ENCODE results near the gene WWOX.

Gene WWOX

DNA sequence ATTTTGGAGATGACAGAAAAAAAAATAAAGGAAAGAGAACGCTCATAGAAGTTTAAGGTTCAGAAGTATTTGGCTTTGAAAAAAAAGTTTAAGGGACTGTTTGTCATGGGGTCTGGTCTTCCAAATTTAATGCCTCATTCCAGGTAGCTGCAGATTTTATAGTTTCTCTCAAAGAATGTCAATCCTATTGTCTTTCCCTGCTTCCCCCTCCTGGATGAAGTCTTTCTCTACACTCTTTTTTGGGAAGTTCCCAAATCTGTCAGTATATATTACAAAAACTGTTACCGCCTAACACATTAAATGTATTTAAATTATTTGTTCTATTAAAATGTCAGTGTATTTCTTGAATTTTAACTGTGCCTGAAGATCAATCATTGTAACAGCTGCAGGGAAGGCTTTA, 1043.6 kb downstream of the WWOX start:
- no peak overlapping the region for H3K4me3 ChIP-seq (ENCODE audit: low read length)
- H3K4me1 ChIP-seq (ENCODE audit: control insufficient read depth, insufficient read depth, low read length): no peaks in the 10 kb centered on the region
- H3K36me3 ChIP-seq (ENCODE audit: control insufficient read depth, insufficient read depth, low read length): no peaks in the 10 kb centered on the region
- H3K9me3 ChIP-seq (ENCODE audit: control insufficient read depth, low read length): no peaks in the 10 kb centered on the region
- H3K27me3 ChIP-seq (ENCODE audit: control insufficient read depth, insufficient read depth, low read length): no peaks in the 10 kb centered on the region
- no peak overlapping the region for H3K9ac ChIP-seq (ENCODE audit: low read length)

DNA sequence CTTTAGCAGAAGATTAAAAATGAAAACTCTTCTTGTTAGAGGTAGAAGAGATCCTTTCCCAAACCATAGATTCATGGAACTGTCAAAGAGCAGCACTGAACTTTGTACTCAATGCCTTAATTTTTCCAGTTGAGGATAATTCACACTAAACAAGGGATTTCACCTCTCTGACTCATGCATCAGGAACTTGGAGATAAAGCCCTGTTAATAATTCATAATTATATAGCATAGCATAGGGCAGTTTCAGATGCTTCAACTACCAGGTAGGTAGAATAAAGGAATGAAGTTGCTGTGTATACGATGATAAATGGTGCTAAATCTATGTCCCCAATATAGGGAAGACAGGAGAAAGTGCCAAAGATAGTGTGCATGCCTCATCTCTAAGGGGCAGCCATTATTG, 1050.7 kb downstream of the WWOX start:
- H3K36me3 ChIP-seq (ENCODE audit: control insufficient read depth, insufficient read depth, low read length): no peaks in the 10 kb centered on the region
- H3K27me3 ChIP-seq (ENCODE audit: control insufficient read depth, insufficient read depth, low read length): no peaks in the 10 kb centered on the region
- no peaks in the 10 kb centered on the region for H3K9me3 ChIP-seq (ENCODE audit: control insufficient read depth, low read length)
- no peak overlapping the region for H3K4me3 ChIP-seq (ENCODE audit: low read length)
- H3K9ac ChIP-seq (ENCODE audit: low read length): no peak overlapping the region
- H3K4me1 ChIP-seq (ENCODE audit: control insufficient read depth, insufficient read depth, low read length): peaks cover 12% of the 10 kb centered on the region

DNA sequence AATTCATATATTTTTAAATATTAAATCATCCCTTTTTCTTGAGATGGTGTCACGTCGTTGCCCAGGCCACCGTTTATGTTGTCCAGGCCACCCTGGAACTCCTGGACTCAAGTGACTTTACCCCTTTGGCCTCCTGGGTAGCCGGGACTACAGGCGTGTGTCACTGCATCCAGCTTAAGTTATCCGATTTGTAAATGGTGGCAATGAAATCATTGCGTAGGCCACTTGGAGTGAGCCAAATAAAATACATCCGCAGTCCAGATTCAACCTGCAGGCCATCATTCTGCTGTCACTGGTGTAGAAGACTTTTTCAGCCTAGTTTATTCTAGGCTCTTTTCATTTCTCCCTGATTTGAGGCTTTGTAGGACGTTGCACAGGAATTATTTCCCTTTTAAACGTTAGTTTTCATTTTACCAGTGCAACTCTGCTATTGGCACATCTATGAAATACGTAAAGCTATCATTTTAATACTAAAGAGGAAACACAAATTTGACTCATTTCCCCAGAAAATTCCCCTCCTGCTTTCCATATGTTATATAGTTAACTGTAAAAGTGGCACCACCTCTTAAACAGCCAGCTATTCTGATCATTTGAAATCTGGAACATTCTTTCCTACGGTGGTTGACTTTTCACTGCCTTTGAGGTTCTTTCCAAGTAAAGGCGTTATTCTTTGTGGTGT, 1051.3 kb downstream of the WWOX start:
- no peaks in the 10 kb centered on the region for H3K36me3 ChIP-seq (ENCODE audit: control insufficient read depth, insufficient read depth, low read length)
- H3K27me3 ChIP-seq (ENCODE audit: control insufficient read depth, insufficient read depth, low read length): no peaks in the 10 kb centered on the region
- H3K4me3 ChIP-seq (ENCODE audit: low read length): no peak overlapping the region
- peaks cover 12% of the 10 kb centered on the region for H3K4me1 ChIP-seq (ENCODE audit: control insufficient read depth, insufficient read depth, low read length)
- no peaks in the 10 kb centered on the region for H3K9me3 ChIP-seq (ENCODE audit: control insufficient read depth, low read length)
- H3K9ac ChIP-seq (ENCODE audit: low read length): no peak overlapping the region

DNA sequence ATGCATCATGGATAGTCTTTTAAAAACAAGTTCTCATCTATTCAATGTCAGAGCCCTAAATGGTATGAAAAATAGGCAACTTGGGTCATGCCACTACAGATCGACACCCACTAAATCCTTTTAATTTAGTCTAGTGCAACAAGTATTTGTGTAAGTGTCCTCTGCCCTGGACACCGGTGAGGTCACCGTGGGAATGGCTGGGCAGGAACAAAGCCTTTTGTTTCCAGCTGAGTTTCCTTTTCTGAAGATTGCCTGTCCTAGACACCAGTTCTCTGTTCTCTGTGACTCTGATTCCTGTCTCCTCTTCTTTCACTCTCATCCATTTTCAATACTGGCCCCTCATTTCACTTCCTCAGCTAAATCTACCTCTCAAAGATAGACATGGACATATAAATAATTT, 1054.6 kb downstream of the WWOX start:
- Histone ChIP-seq H3K4me1 (ENCODE audit: control insufficient read depth, insufficient read depth, low read length) (peaks cover 12% of the 10 kb centered on the region), H3K9me3 (ENCODE audit: control insufficient read depth, low read length) (no peaks in the 10 kb centered on the region), H3K9ac (ENCODE audit: low read length) (no peak overlapping the region), H3K36me3 (ENCODE audit: control insufficient read depth, insufficient read depth, low read length) (no peaks in the 10 kb centered on the region), H3K4me3 (ENCODE audit: low read length) (no peak overlapping the region), H3K27me3 (ENCODE audit: control insufficient read depth, insufficient read depth, low read length) (no peaks in the 10 kb centered on the region)

DNA sequence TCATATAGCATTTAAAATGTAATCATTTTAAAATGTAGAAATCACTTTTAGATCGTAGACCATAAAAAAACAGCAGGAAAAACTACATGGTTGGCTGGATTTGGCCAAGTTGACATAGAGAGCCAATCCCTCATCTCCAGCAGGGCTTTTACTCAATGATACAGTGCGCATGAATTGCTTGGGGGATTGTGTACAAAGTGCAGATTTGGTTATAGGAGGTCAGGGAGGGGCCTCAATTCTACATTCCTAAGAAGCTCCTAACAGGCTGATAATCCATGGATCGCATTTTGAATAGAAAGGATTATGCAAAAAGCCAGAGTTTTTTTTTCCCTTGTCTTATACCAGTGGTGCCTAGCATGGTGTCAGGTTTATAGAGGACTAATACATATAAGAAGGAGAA, 1056.0 kb downstream of the WWOX start:
- H3K4me1 ChIP-seq (ENCODE audit: control insufficient read depth, insufficient read depth, low read length): peaks cover 4% of the 10 kb centered on the region
- H3K4me3 ChIP-seq (ENCODE audit: low read length): no peak overlapping the region
- H3K36me3 ChIP-seq (ENCODE audit: control insufficient read depth, insufficient read depth, low read length): no peaks in the 10 kb centered on the region

DNA sequence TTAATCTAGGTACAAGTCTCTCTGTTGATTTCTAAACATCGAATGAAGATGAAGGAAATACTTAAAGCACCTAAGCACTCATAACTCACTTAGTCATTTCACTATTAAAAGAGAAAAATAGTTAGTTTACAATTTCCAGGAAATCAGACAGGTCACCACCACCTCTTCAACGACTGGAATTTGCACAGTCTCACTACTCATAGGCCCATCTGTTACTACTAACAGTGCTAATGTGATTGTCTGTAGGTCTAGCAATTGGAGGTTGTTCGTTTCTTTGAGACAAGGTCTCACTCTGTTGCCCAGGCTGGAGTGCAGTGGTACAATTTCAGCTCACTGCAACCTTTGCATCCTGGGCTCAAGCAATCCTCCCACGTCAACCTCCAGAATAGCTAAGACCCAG, 1056.5 kb downstream of the WWOX start:
- Histone ChIP-seq H3K4me1 (ENCODE audit: control insufficient read depth, insufficient read depth, low read length) (no peaks in the 10 kb centered on the region), H3K9me3 (ENCODE audit: control insufficient read depth, low read length) (no peaks in the 10 kb centered on the region), H3K27me3 (ENCODE audit: control insufficient read depth, insufficient read depth, low read length) (no peaks in the 10 kb centered on the region), H3K36me3 (ENCODE audit: control insufficient read depth, insufficient read depth, low read length) (no peaks in the 10 kb centered on the region), H3K4me3 (ENCODE audit: low read length) (no peak overlapping the region), H3K9ac (ENCODE audit: low read length) (no peak overlapping the region)

More for the DNA sequence above, 1056.0 kb downstream of the WWOX start:
- H3K9me3 ChIP-seq (ENCODE audit: control insufficient read depth, low read length): no peaks in the 10 kb centered on the region
- H3K27me3 ChIP-seq (ENCODE audit: control insufficient read depth, insufficient read depth, low read length): no peaks in the 10 kb centered on the region
- no peak overlapping the region for H3K9ac ChIP-seq (ENCODE audit: low read length)

DNA sequence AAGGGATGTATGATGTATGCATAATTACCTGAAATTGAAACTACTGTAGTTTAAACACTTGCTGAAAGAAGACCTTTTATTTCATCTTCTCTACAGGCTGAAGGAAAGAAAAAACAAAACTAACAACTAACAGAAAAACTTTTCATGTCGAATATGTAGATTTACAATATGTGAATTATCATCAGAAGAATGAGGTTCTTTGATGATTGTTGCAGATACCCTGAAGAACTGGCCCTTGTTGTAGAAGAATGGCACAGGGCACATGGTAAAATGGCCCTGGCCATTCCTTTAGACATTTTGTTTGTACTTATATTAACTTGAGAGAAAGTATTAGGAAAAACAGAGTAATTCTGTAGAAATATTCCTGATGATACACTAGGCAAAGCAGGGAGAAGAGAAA, 1057.3 kb downstream of the WWOX start:
- no peaks in the 10 kb centered on the region for H3K36me3 ChIP-seq (ENCODE audit: control insufficient read depth, insufficient read depth, low read length)
- no peaks in the 10 kb centered on the region for H3K27me3 ChIP-seq (ENCODE audit: control insufficient read depth, insufficient read depth, low read length)

DNA sequence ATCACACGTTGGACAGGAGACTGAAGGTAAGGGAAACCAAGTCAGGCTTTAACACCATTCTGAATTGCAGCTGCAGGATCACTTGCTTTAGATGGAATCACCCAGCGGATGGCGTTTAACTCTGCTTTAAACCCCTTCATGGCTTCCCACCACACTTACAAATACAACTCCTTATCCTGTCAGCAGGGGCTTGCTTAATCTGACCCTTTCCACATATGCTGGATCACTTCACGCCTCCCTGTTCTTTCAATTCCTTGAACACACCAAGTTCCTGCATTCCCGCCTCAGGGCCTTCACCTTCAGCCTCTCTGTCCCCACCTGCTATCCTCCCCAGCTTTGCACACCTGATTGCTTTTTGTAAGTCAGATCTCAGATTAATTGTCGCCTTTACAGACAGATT, 1058.9 kb downstream of the WWOX start:
- H3K27me3 ChIP-seq (ENCODE audit: control insufficient read depth, insufficient read depth, low read length): no peaks in the 10 kb centered on the region
- no peaks in the 10 kb centered on the region for H3K9me3 ChIP-seq (ENCODE audit: control insufficient read depth, low read length)
- H3K36me3 ChIP-seq (ENCODE audit: control insufficient read depth, insufficient read depth, low read length): no peaks in the 10 kb centered on the region
- no peak overlapping the region for H3K9ac ChIP-seq (ENCODE audit: low read length)
- H3K4me1 ChIP-seq (ENCODE audit: control insufficient read depth, insufficient read depth, low read length): no peaks in the 10 kb centered on the region
- H3K4me3 ChIP-seq (ENCODE audit: low read length): no peak overlapping the region

More for the DNA sequence above, 1057.3 kb downstream of the WWOX start:
- no peaks in the 10 kb centered on the region for H3K4me1 ChIP-seq (ENCODE audit: control insufficient read depth, insufficient read depth, low read length)
- H3K4me3 ChIP-seq (ENCODE audit: low read length): no peak overlapping the region
- H3K9me3 ChIP-seq (ENCODE audit: control insufficient read depth, low read length): no peaks in the 10 kb centered on the region
- no peak overlapping the region for H3K9ac ChIP-seq (ENCODE audit: low read length)

DNA sequence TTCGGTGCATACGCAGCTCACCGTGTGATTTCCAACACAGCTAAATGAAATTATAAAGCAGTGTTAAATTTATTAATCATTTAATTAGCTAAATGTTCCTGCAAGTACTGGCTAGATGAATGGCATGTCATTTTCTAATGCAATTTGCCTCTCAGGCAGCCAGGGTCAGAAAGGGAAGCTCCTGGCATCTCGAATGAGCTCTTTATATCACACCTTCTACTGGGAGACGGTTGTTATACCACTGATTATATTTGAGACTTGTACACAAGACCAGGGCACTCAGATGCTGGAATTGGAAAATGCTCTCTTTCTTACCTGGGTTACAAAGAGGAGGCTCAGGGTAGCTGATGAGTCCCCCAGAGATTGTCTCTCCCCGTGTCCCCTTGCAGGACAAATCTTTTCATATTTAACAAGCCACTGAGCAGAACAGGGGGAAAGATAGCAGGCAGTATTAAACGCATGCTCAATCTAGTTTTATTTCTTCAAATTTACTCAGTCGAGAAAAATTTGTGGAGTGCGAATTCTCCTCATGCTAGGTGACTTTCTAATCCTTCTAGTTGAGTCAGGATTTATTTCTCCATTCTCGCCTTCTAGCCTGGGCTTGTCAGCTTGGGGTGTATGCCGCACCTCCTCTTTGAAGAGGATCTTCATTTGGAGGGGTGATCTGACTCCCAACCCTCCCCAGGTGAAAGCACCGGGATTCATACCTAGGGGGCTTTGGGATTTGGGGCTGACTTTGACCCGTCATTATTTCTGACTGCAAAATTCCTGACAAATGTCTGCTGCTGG, 1060.0 kb downstream of the WWOX start:
- H3K36me3 ChIP-seq (ENCODE audit: control insufficient read depth, insufficient read depth, low read length): no peaks in the 10 kb centered on the region
- H3K9me3 ChIP-seq (ENCODE audit: control insufficient read depth, low read length): no peaks in the 10 kb centered on the region
- no peaks in the 10 kb centered on the region for H3K4me1 ChIP-seq (ENCODE audit: control insufficient read depth, insufficient read depth, low read length)
- no peak overlapping the region for H3K4me3 ChIP-seq (ENCODE audit: low read length)
- no peaks in the 10 kb centered on the region for H3K27me3 ChIP-seq (ENCODE audit: control insufficient read depth, insufficient read depth, low read length)
- H3K9ac ChIP-seq (ENCODE audit: low read length): no peak overlapping the region

DNA sequence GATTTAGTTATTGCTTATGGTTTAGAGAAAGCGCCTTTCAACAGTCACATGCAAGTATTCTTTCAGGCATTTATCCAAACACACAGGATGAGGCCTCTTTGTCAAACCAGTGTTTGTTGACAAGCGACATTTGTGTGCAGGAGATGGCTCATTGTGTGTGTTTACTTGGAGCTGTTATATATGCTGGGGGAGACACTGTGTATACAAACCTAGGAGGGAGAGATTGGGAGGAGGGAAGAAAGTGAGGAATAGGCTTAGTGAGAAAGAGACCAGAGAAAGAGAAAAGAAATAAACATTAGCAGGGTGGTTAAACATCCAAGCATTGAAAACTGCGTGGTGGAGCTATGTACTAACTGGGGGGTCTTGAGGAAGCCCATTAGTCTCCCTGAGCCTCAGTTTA, 1063.5 kb downstream of the WWOX start:
- Histone ChIP-seq H3K36me3 (ENCODE audit: control insufficient read depth, insufficient read depth, low read length) (no peaks in the 10 kb centered on the region), H3K27me3 (ENCODE audit: control insufficient read depth, insufficient read depth, low read length) (no peaks in the 10 kb centered on the region), H3K4me3 (ENCODE audit: low read length) (no peak overlapping the region), H3K9me3 (ENCODE audit: control insufficient read depth, low read length) (no peaks in the 10 kb centered on the region), H3K9ac (ENCODE audit: low read length) (no peak overlapping the region), H3K4me1 (ENCODE audit: control insufficient read depth, insufficient read depth, low read length) (no peaks in the 10 kb centered on the region)

DNA sequence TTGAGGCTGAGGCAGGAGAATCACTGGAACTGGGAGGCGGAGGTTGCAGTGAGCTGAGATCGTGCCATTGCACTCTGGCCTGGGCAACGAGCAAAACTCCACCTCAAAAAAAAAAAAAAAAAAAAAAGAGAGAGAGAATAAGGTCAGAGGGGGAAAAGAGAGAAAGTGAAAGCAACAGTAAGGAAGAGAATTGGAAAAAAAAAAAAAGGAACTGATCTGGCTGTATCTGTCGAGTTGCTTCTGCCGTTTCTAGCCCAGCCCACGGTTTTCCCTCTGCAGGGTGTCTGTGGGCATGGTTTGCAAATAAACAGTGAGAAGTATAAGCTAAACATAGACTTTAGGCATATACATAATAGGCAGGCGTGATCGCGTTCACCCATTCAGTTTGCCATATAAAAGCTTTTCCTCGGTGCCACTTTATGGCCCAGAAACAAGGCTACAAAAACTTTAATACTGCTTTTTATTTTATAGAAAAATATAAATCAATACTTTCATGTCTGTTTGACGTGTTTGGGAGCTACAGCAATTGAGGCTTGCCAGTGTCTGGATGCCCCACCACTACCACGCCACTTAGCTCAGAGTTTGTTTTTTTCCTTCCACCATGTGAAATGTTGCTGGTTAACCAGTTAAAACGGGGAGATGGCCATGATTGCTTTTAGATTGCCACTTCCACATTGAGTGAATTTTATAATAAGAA, 1064.4 kb downstream of the WWOX start:
- H3K9ac ChIP-seq (ENCODE audit: low read length): no peak overlapping the region
- no peaks in the 10 kb centered on the region for H3K4me1 ChIP-seq (ENCODE audit: control insufficient read depth, insufficient read depth, low read length)
- no peaks in the 10 kb centered on the region for H3K36me3 ChIP-seq (ENCODE audit: control insufficient read depth, insufficient read depth, low read length)
- H3K27me3 ChIP-seq (ENCODE audit: control insufficient read depth, insufficient read depth, low read length): no peaks in the 10 kb centered on the region
- no peak overlapping the region for H3K4me3 ChIP-seq (ENCODE audit: low read length)
- no peaks in the 10 kb centered on the region for H3K9me3 ChIP-seq (ENCODE audit: control insufficient read depth, low read length)

DNA sequence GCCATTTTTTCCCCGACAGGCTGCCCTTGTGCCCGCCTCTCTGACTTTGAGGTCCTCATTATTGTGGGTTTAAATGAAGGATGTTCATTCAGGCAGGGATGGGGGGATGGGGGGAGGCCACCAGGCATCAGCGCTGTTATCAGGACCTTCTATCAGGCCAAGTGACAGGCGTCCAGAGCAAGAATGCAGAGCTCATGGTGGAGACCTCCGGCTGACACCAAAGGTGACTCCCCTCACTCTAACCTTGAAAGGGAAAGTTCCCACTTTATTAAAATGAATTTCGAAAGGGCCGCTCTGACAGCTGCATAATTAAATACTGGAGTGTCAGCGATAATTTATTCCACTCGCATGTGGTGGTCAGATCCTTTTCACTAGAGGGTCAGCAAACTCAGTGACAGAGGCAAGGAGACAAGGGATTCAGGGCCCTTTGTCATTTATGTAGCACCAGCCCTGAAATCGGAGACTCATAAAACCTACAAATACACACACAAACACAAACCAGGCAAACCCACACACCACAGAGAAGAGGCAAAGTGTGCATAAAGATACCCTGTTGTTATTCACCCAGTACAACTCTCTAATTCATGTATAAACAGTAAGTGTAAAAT, 1065.0 kb downstream of the WWOX start:
- no peak overlapping the region for H3K9ac ChIP-seq (ENCODE audit: low read length)
- H3K4me3 ChIP-seq (ENCODE audit: low read length): no peak overlapping the region
- H3K27me3 ChIP-seq (ENCODE audit: control insufficient read depth, insufficient read depth, low read length): no peaks in the 10 kb centered on the region
- H3K4me1 ChIP-seq (ENCODE audit: control insufficient read depth, insufficient read depth, low read length): no peaks in the 10 kb centered on the region
- H3K36me3 ChIP-seq (ENCODE audit: control insufficient read depth, insufficient read depth, low read length): no peaks in the 10 kb centered on the region
- no peaks in the 10 kb centered on the region for H3K9me3 ChIP-seq (ENCODE audit: control insufficient read depth, low read length)

All from mucosa of stomach (tissue), 1 donor.